H1 (cell line): ENCODE results near the gene TNS4. TPM values are rescaled to one million over a fixed set of nuclear protein-coding genes. Genes with fewer than 3 reads are reported as not detected.

ENCODE experiments used
- ATF2 ChIP-seq: IDR thresholded peaks from 2 replicates; pipeline ENCODE4 v1.6.1; 2012; ENCODE audit warnings: low read length, inconsistent platforms
- BRCA1 ChIP-seq: IDR thresholded peaks from 2 replicates; pipeline ENCODE4 v1.6.1; 2012; ENCODE audit warnings: low read depth, low read length, improper control_type of control experiment
- CTCF ChIP-seq, 3 experiments: IDR thresholded peaks; 1 replicate in 2 of 3; 2 replicates in 1 of 3; pipeline versions ENCODE4 v1.5.1 to v1.6.1; 2011; ENCODE audit warnings: low read length in 3 of 3, mild to moderate bottlenecking in 3 of 3, inconsistent platforms in 2 of 3, low read depth in 1 of 3, moderate library complexity in 1 of 3; ENCODE audit not compliant: insufficient read depth in 1 of 3; ENCODE audit errors: control extremely low read depth in 1 of 3
- KDM4A ChIP-seq: IDR thresholded peaks from one replicate; pipeline ENCODE4 v1.7.1; 2012; ENCODE audit warnings: low read depth, mild to moderate bottlenecking, moderate library complexity, low read length, inconsistent platforms; ENCODE audit not compliant: severe bottlenecking
- RBBP5 ChIP-seq: IDR thresholded peaks from 2 replicates; pipeline ENCODE4 v1.7.1; 2012; ENCODE audit warnings: low read depth, mild to moderate bottlenecking, inconsistent platforms, low read length, moderate library complexity, borderline replicate concordance
- YY1 ChIP-seq: IDR thresholded peaks from 2 replicates; pipeline ENCODE4 v1.6.1; 2011; ENCODE audit warnings: low read depth, mild to moderate bottlenecking, low read length
- polyA plus RNA-seq, 7 experiments: library from polyadenylated mRNA; depleted of rRNA in 3 of 7; stranded (reverse) in 5 of 7; unstranded in 2 of 7; fragments of >200 nt in 5 of 7; fragments of 200-250 nt in 2 of 7; gene quantifications; 1 replicate in 5 of 7; 2 replicates in 1 of 7; 4 replicates in 1 of 7; pipeline versions ENCODE4 v1.2.1 to v1.2.3, GENCODE V29; 2011 to 2013; ENCODE audit warnings: missing spikeins in 2 of 7, mixed read lengths in 2 of 7
- total RNA-seq: library from RNA; stranded (reverse); fragmentation: NEBNext Ultra II Directional; extraction: Animal tissue kit (Norgen Biotek cat#: 25700); gene quantifications from 2 replicates; pipeline ENCODE4 v1.2.1, GENCODE V29; 2021

Gene TNS4
- total and polyA plus RNA-seq, 2 of the 8 experiments (the other 6 are each of a cell fraction or from before 2014, with no cell fraction given): 0.20 to 0.21 TPM

- TF ChIP-seq CTCF (IDR thresholded peaks at IDR 0.05; ENCODE audit: control extremely low read depth in 1 of 3, insufficient read depth in 1 of 3, low read depth in 1 of 3, low read length in 3 of 3) (no peak), BRCA1 (no peak), RBBP5 (no peak), ATF2 (no peak), YY1 (no peak), KDM4A (no peak)
Observed at GRCh38 chr17:40511667-40512220, 10.3 kb upstream of the TNS4 start (continued).
